Neural cell (in vitro differentiated cells): Measurements from ENCODE around the gene SNTG2. TPM values are rescaled to one million over a fixed set of nuclear protein-coding genes. Genes with fewer than 3 reads are reported as not detected.

Experiments used
- H2AFZ ChIP-seq: fragments of 200-600, 300-800 bp; sonication (generic), shearing (Covaris generic); 2 replicates; pipeline ENCODE4 v1.6.0; 2014; ENCODE audit warnings: low read depth, mild to moderate bottlenecking, antibody characterized with exemption, low read length, moderate library complexity
- H3F3A ChIP-seq: fragments of 200-600 bp; shearing (Covaris generic); 2 replicates; pipeline ENCODE4 v1.6.1; 2016; ENCODE audit warnings: mild to moderate bottlenecking, moderate library complexity, mixed read lengths, antibody characterized with exemption, low read length; ENCODE audit not compliant: insufficient read depth, poor library complexity, severe bottlenecking
- H3K27ac ChIP-seq: fragments of 200-600, 300-800 bp; sonication (generic), shearing (Covaris generic); 2 replicates; pipeline ENCODE4 v1.5.1; 2014; ENCODE audit warnings: mild to moderate bottlenecking, low read length, moderate library complexity
- H3K27me3 ChIP-seq: fragments of 300-800, 200-600 bp; sonication (generic), shearing (Covaris generic); 2 replicates; pipeline ENCODE4 v1.6.0; 2014; ENCODE audit warnings: mild to moderate bottlenecking, low read depth, low read length, moderate library complexity; ENCODE audit not compliant: insufficient read depth
- H3K36me3 ChIP-seq: fragments of 300-800, 200-600 bp; sonication (generic), shearing (Covaris generic); 2 replicates; pipeline ENCODE4 v1.5.1; 2014; ENCODE audit warnings: mild to moderate bottlenecking, antibody characterized with exemption, low read length, moderate library complexity; ENCODE audit not compliant: insufficient read depth
- H3K4me2 ChIP-seq: fragments of 300-800, 200-600 bp; sonication (generic), shearing (Covaris generic); 2 replicates; pipeline ENCODE4 v1.6.0; 2014; ENCODE audit warnings: mild to moderate bottlenecking, low read length
- H3K4me3 ChIP-seq: fragments of 300-800, 200-600 bp; sonication (generic), shearing (Covaris generic); 2 replicates; pipeline ENCODE4 v1.5.1; 2014; ENCODE audit warnings: mild to moderate bottlenecking, low read length, moderate library complexity
- H3K79me2 ChIP-seq: fragments of 200-600 bp; shearing (Covaris generic); replicated peaks from 2 replicates; pipeline ENCODE4 v1.6.0; 2014; ENCODE audit warnings: mild to moderate bottlenecking, low read length, moderate library complexity; ENCODE audit not compliant: insufficient read depth
- H3K9ac ChIP-seq: fragments of 300-800, 200-600 bp; sonication (generic), shearing (Covaris generic); 2 replicates; pipeline ENCODE4 v1.6.1; 2016; ENCODE audit warnings: mild to moderate bottlenecking, low read length, mixed read lengths
- H3K9me2 ChIP-seq: fragments of 200-600 bp; shearing (Covaris generic); 2 replicates; pipeline ENCODE4 v1.6.1; 2016; ENCODE audit warnings: mild to moderate bottlenecking, low read length, mixed read lengths; ENCODE audit not compliant: insufficient read depth
- H3K9me3 ChIP-seq: fragments of 200-600, 300-800 bp; sonication (generic), shearing (Covaris generic); 2 replicates; pipeline ENCODE4 v1.6.1; 2016; ENCODE audit warnings: mild to moderate bottlenecking, mixed run types, low read length, moderate library complexity, mixed read lengths
- H4K20me1 ChIP-seq: fragments of 200-600 bp; shearing (Covaris generic); 2 replicates; pipeline ENCODE4 v1.6.1; 2016; ENCODE audit warnings: mild to moderate bottlenecking, mixed run types; ENCODE audit not compliant: insufficient read depth
- EP300 ChIP-seq: fragments of 450-650 bp; conservative IDR thresholded peaks from 2 replicates; pipeline ENCODE4 v1.6.1; 2014; ENCODE audit warnings: antibody characterized with exemption, mild to moderate bottlenecking, moderate library complexity; ENCODE audit not compliant: poor library complexity, severe bottlenecking
- EZH2 ChIP-seq: fragments of 200-600, 300-800 bp; shearing (Covaris generic), sonication (generic); IDR thresholded peaks from 2 replicates; pipeline ENCODE4 v1.6.1; 2014; ENCODE audit warnings: antibody characterized with exemption, low read length, borderline replicate concordance, mild to moderate bottlenecking; ENCODE audit not compliant: insufficient read depth, poor library complexity, severe bottlenecking
- MXI1 ChIP-seq: fragments of 450-650 bp; conservative IDR thresholded peaks from 2 replicates; pipeline ENCODE4 v1.6.1; 2014; ENCODE audit warnings: antibody characterized with exemption, mild to moderate bottlenecking; ENCODE audit not compliant: poor library complexity, severe bottlenecking
- POLR2AphosphoS5 ChIP-seq: IDR thresholded peaks from 2 replicates; pipeline ENCODE4 v1.6.1; 2012
- RAD21 ChIP-seq: fragments of 450-650 bp; conservative IDR thresholded peaks from 2 replicates; pipeline ENCODE4 v1.6.1; 2014; ENCODE audit warnings: antibody characterized with exemption, mild to moderate bottlenecking, moderate library complexity
- REST ChIP-seq: IDR thresholded peaks from 2 replicates; pipeline ENCODE4 v1.6.1; 2012; ENCODE audit warnings: borderline replicate concordance
- SMC3 ChIP-seq: fragments of 450-650 bp; conservative IDR thresholded peaks from 2 replicates; pipeline ENCODE4 v1.6.1; 2014; ENCODE audit warnings: antibody characterized with exemption, mild to moderate bottlenecking, moderate library complexity; ENCODE audit not compliant: poor library complexity
- TAF1 ChIP-seq: IDR thresholded peaks from 2 replicates; pipeline ENCODE4 v1.6.1; 2012; ENCODE audit warnings: low read depth
- polyA plus RNA-seq: library from polyadenylated mRNA; depleted of rRNA; stranded (reverse); fragments of >200 nt; gene quantifications from 2 replicates; pipeline ENCODE4 v1.2.3, GENCODE V29; 2014
- TF ChIP-seq, protein P1 (sequence below): fragments of 450-650 bp; IDR thresholded peaks from 2 replicates; pipeline ENCODE4 v1.5.1; 2014; ENCODE audit warnings: antibody characterized with exemption, mild to moderate bottlenecking, moderate library complexity; ENCODE audit not compliant: poor library complexity, severe bottlenecking

Gene SNTG2
- polyA plus RNA-seq, 1 donor from 2014 or later = not detected

DNA sequence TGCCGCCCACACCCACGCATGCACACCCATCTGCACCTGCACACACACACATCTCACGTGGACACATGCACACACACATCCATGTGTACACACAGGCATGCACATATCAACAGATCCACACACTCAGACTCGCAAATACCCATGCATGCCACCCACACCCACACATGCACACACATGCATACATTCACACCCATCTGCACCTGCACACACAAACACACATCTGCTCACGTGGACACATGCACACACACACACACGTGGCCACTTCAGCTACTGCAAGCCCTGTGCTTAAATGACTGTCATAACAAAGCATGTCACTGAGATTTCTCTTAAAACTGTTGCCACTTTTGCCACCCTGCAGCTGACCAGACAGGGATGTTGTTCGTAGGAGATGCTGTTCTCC, 186.6 kb downstream of the SNTG2 start:
- H3K27me3 ChIP-seq = no peaks in the 10 kb centered on the region
- H3K79me2 ChIP-seq = no peaks in the 10 kb centered on the region
- no peak overlapping the region for H2AFZ ChIP-seq
- H3K9ac ChIP-seq = no peak overlapping the region
- H3K9me3 ChIP-seq = no peaks in the 10 kb centered on the region
- H3K36me3 ChIP-seq = no peaks in the 10 kb centered on the region
- H4K20me1 ChIP-seq = no peaks in the 10 kb centered on the region
- H3K27ac ChIP-seq = no peak overlapping the region
- H3K4me2 ChIP-seq = no peak overlapping the region
- H3F3A ChIP-seq = no peaks in the 10 kb centered on the region
- TF ChIP-seq POLR2AphosphoS5 (no peak), EP300 (no peak), SMC3 (no peak), TAF1 (no peak), REST (no peak), RAD21 (no peak), EZH2 (no peak)
- H3K9me2 ChIP-seq = no peaks in the 10 kb centered on the region
- no peak overlapping the region for H3K4me3 ChIP-seq

DNA sequence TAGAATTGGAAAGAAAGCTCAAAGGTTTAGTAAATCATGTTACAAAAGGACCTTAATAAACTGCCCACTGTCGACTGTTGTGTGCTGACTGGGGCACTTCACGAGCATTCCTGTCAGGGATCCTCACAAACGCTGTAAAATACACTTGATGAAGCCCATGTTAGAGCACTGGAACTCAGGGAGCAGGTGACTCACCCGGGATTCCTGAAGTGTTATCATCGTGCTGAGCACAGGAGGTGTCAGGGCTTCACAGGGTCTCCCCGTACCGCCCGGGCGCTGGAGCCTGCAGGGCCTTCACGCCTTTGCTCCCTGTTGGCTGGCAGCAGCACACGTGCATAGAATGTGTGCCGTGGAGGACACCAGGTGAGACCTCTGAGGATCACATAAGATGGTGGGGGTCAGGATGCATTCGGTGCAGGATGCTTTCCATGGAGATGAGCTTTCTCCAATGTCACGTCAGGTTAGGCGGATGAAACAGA, 187.3 kb downstream of the SNTG2 start:
- TF ChIP-seq REST (no peak), RAD21 (no peak), EZH2 (no peak), SMC3 (no peak), TAF1 (no peak), POLR2AphosphoS5 (no peak), EP300 (no peak), MXI1 (no peak)
- TF ChIP-seq, protein P1, sequence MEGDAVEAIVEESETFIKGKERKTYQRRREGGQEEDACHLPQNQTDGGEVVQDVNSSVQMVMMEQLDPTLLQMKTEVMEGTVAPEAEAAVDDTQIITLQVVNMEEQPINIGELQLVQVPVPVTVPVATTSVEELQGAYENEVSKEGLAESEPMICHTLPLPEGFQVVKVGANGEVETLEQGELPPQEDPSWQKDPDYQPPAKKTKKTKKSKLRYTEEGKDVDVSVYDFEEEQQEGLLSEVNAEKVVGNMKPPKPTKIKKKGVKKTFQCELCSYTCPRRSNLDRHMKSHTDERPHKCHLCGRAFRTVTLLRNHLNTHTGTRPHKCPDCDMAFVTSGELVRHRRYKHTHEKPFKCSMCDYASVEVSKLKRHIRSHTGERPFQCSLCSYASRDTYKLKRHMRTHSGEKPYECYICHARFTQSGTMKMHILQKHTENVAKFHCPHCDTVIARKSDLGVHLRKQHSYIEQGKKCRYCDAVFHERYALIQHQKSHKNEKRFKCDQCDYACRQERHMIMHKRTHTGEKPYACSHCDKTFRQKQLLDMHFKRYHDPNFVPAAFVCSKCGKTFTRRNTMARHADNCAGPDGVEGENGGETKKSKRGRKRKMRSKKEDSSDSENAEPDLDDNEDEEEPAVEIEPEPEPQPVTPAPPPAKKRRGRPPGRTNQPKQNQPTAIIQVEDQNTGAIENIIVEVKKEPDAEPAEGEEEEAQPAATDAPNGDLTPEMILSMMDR = no peak
- Histone ChIP-seq H3K9ac (no peak overlapping the region), H3K4me2 (no peak overlapping the region), H4K20me1 (no peaks in the 10 kb centered on the region), H3K9me3 (no peaks in the 10 kb centered on the region), H3K79me2 (no peaks in the 10 kb centered on the region), H3K36me3 (no peaks in the 10 kb centered on the region), H3F3A (no peaks in the 10 kb centered on the region), H2AFZ (no peak overlapping the region), H3K4me3 (no peak overlapping the region), H3K27me3 (no peaks in the 10 kb centered on the region), H3K9me2 (no peaks in the 10 kb centered on the region), H3K27ac (no peak overlapping the region)
